ENCODE measurements around the gene SERAC1.

The SERAC1 gene

GRCh38 chr6:158110986-158111385 is 57.1 kb downstream of the SERAC1 start:
- no peak for ATAC-seq
- TF ChIP-seq PPARA (CRISPR knock-in tag; IDR thresholded peaks at IDR 0.05; ENCODE audit: borderline replicate concordance) (no peak), ZNF8 (CRISPR knock-in tag; IDR thresholded peaks at IDR 0.05) (no peak)

GRCh38 chr6:158109748-158110147 is 58.3 kb downstream of the SERAC1 start:
- no peak for ATAC-seq

GRCh38 chr6:158104696-158105095 is 63.4 kb downstream of the SERAC1 start:
- TF ChIP-seq TCF4 (CRISPR knock-in tag; IDR thresholded peaks at IDR 0.05; ENCODE audit: borderline replicate concordance): no peak
- TF ChIP-seq POU6F1 (CRISPR knock-in tag; IDR thresholded peaks at IDR 0.05; ENCODE audit: borderline replicate concordance, low read depth): no peak
- TF ChIP-seq ARNTL (CRISPR knock-in tag; IDR thresholded peaks at IDR 0.05; ENCODE audit: borderline replicate concordance, low read depth): no peak
- TF ChIP-seq CREB5 (CRISPR knock-in tag; IDR thresholded peaks at IDR 0.05; ENCODE audit: low read depth): no peak
- no peak for TF ChIP-seq ZNF8 (CRISPR knock-in tag; IDR thresholded peaks at IDR 0.05)
- TF ChIP-seq PATZ1 (CRISPR knock-in tag; IDR thresholded peaks at IDR 0.05; ENCODE audit: borderline replicate concordance): no peak
- TF ChIP-seq OSR1 (CRISPR knock-in tag; IDR thresholded peaks at IDR 0.05): no peak
- no peak for TF ChIP-seq CSRNP3 (CRISPR knock-in tag; IDR thresholded peaks at IDR 0.05)
- TF ChIP-seq ZFP30 (CRISPR knock-in tag; IDR thresholded peaks at IDR 0.05): no peak
- TF ChIP-seq ESRRG (CRISPR knock-in tag; IDR thresholded peaks at IDR 0.05): no peak
- no peak for TF ChIP-seq TOX (CRISPR knock-in tag; IDR thresholded peaks at IDR 0.05; ENCODE audit: borderline replicate concordance)
- TF ChIP-seq ZNF565 (CRISPR knock-in tag; conservative IDR thresholded peaks at IDR 0.05; ENCODE audit: low read depth): no peak
- TF ChIP-seq ZC3H10 (CRISPR knock-in tag; IDR thresholded peaks at IDR 0.05): no peak
- TF ChIP-seq CSDC2 (CRISPR knock-in tag; IDR thresholded peaks at IDR 0.05): no peak
- TF ChIP-seq PPARA (CRISPR knock-in tag; IDR thresholded peaks at IDR 0.05; ENCODE audit: borderline replicate concordance): no peak
- TF ChIP-seq SNAI2 (CRISPR knock-in tag; IDR thresholded peaks at IDR 0.05): no peak
- no peak for TF ChIP-seq RARB (CRISPR knock-in tag; IDR thresholded peaks at IDR 0.05)
- TF ChIP-seq ISL1 (CRISPR knock-in tag; IDR thresholded peaks at IDR 0.05): no peak
- TF ChIP-seq ZNF70 (CRISPR knock-in tag; IDR thresholded peaks at IDR 0.05): no peak
- no peak for TF ChIP-seq ZFP3 (CRISPR knock-in tag; IDR thresholded peaks at IDR 0.05)
- no peak for ATAC-seq

More at GRCh38 chr6:158109748-158110147, 58.3 kb downstream of the SERAC1 start:
- TF ChIP-seq ISL1 (CRISPR knock-in tag; IDR thresholded peaks at IDR 0.05): no peak
- TF ChIP-seq BACH2 (CRISPR knock-in tag; IDR thresholded peaks at IDR 0.05; ENCODE audit: borderline replicate concordance): no peak
- no peak for TF ChIP-seq TOX (CRISPR knock-in tag; IDR thresholded peaks at IDR 0.05; ENCODE audit: borderline replicate concordance)
- no peak for TF ChIP-seq CREB5 (CRISPR knock-in tag; IDR thresholded peaks at IDR 0.05; ENCODE audit: low read depth)
- TF ChIP-seq ZNF70 (CRISPR knock-in tag; IDR thresholded peaks at IDR 0.05): no peak
- TF ChIP-seq ZFP30 (CRISPR knock-in tag; IDR thresholded peaks at IDR 0.05): no peak
- no peak for TF ChIP-seq ARNTL (CRISPR knock-in tag; IDR thresholded peaks at IDR 0.05; ENCODE audit: borderline replicate concordance, low read depth)
- TF ChIP-seq GLIS3 (CRISPR knock-in tag; IDR thresholded peaks at IDR 0.05): no peak
- TF ChIP-seq ZNF8 (CRISPR knock-in tag; IDR thresholded peaks at IDR 0.05): no peak
- TF ChIP-seq TSHZ2 (CRISPR knock-in tag; IDR thresholded peaks at IDR 0.05): no peak
- TF ChIP-seq SNAI2 (CRISPR knock-in tag; IDR thresholded peaks at IDR 0.05): no peak
- no peak for TF ChIP-seq RARB (CRISPR knock-in tag; IDR thresholded peaks at IDR 0.05)
- no peak for TF ChIP-seq ZNF565 (CRISPR knock-in tag; conservative IDR thresholded peaks at IDR 0.05; ENCODE audit: low read depth)
- no peak for TF ChIP-seq ZFP3 (CRISPR knock-in tag; IDR thresholded peaks at IDR 0.05)
- TF ChIP-seq CSDC2 (CRISPR knock-in tag; IDR thresholded peaks at IDR 0.05): no peak
